DMS53 treated with DMSO at 0.1 percent for 48 hours (cell line): Measurements from ENCODE around the gene ALOX15B.

Source experiments
- DNase-seq: peaks from one replicate; lab custom pipeline; 2025; ENCODE audit not compliant: unreplicated experiment; lab: John Stamatoyannopoulos, UW

Gene ALOX15B

DNA sequence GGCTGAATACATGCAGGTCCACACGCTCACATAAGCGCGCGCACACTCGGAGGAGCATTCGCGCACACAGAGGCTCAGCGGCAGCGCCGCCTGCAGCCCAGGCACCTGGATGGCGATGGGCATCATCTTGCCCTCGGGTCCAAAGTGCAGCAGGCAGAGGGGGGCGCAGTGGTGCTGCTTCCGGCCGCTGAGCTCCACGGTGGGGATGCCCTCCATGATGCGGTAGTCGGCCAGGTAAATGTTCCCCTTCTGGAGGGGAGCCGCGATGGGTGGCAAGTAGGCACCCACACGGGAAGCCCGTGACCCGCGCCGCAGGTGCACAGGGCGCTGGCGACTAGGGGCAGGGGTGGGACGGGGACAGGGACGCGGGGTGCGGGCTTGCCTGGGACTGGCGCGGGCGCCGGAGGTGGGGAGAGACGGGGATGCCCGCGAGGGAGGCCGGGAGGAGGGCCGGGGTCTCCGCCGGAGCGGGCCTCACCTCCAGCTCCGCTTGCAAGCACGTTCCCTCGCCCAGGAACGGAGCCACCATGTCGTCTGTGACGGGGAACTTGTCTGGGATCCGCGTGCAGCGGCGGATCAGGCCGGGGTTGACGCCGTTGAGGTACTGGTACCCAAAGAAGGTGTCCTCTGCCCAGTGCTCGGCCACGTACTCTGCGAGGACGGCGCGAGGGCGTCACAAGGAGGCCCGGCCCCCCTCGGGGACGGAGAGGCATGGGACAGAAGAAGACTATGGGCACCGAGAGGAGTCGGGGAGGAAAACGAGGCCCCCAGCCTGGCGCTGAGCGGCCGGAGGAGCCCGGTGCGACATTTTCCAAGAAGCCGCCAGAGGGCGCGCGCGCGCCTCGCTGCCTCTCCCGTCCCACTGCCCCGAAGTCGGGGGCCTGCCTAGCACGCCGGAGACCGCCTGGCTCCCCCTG, 40.7 kb downstream of the ALOX15B start:
- peak; percentile 90 for DNase-seq

DNA sequence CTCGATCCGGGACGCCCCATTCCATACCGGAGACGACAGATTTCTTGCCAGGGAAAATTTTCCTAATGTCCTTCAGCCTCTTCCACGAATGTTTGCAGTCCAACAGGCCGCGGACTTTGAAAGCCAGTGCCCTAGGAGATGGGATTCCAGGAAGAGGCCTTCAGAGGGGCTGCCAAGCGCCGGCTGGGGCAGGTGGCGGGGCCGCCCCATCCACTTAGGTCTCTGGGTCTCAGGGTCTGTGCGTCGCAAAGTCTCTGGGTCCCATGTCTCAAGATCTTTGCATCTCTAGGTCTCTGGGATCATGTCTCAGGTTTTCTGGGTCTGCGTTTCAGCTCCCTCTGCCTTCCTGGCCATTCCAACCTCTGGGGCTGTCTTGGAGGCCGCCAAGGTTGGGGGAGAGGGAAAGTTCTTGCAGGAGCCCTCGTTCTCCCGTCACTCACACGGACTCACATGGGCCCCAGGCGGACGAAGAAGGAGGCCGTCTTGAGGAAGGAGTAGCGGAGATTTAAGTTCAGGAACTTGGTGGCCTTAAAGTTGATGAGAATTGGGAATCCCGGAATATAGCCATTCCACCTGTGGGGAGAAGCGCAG, 41.4 kb downstream of the ALOX15B start:
- DNase-seq = no peak

DNA sequence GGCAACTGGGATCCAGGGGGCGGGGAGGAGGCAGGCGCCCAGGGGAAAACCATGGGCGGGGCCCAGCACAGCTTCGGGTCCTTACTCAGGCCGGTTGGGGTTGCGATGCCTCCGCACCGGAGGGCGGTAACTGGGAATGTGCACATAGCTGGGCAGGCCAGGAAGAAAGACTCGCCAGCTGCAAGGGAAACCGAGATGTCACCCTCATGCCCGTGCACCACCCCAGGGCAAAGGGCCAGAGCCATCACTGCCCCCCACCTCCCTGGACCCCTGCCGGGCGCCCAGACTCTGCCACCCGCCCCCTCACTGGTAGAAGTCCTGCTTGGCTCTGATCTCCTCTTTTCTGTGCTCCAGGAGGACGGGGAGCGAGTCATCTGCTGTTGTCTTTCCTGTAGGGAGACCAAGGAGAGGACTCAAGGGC, 42.0 kb downstream of the ALOX15B start:
- no peak for DNase-seq

DNA sequence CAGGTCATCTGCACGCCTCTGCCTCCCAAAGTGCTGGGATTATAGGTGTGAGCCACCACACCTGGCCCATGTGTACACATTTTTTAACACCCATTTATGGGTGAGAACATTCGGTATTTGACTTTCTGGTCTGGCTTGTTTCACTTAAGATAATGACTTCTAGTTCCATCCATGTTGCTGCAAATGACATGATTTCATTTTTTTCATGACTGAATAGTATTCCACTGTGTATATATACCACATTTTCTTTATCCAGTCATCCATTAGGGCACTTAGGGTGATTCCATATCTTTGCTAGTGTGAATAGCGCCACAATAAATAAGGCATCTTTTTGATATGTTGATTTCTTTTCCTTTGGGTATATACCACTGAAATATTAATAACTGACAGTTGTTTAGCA, 43.0 kb downstream of the ALOX15B start:
- no peak for DNase-seq

DNA sequence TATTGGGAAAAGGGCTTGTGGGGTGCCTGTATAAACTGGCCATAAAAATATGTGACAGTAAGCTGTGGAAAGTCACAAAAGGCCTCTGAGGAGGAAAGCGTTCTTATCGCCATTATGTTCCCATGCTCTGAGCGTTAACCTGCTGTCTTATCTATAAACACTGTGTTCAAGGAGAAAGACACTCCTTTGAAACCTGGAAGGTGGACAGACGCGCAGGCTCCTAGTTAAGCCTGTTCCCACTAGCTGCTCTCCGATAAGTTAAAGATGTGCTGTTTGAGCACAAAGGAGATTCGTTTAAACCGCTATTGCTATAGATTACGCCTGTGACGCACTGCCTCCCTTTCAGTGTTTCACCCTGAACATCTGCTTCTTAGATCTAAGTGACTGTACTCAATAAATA, 43.4 kb downstream of the ALOX15B start:
- DNase-seq = no peak

DNA sequence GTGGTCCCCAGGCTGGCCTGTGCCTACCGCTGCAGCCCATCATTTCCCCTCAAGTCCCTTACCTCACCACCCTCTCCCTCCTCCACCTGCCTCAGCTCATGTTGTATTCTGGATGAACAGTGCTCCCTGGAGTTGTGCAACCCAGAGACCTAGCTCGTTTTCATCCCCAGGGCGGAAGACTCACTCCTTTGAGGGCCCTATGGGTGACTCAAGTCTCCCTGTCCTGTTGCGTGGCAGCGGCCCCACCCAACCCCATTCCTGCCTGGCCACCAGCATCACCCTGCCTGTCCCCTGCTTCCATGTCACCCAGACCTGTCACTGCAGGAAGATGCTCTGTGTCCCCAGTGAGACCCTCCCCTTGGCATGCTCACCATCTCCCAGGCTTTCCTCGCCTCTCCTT, 45.4 kb downstream of the ALOX15B start:
- DNase-seq = no peak

DNA sequence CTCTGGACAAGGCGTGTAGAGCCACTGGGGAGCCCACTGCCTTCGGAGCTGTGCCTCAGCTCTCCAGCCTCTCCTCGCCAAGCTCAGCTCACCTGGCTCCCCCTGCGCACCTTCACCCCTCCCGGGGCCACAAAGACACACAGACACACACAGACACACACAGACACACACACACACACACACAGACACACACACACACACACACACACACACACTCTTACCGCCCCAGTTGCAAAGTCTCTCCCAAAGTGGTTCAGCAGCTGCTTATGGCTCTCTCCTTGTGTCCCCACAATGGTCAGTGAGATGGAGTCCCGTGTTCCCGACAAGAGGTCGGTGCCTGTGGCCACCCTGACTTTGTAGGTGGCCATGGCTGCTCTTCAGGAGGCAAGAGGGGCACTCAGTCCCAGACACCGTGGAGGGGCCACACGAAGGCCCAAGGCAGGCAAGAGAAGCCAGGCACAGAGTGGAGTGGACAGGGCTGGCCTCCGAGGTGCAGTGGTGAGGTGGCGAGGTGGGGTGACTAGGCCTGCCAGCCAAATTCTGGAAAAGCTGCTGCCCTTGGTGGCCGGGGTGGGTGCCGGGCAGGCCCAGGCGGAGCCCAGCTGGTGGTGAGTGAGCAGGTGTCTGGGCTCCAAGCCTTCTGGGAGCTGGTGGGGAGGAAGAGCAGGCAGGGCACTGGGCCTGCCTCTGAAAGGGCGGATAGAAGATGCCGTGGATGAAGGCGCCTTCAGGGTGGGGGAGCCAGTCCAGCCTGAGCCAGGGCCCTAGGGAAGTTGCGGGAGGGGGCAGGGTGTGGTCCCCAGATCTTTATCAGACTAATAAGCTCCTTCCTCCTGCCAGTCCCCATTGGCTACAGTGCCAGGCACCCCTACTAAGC, 48.5 kb downstream of the ALOX15B start, which contains the start of gene ALOX12B:
Gene ALOX12B, minus strand, starts transcription at position 642 of the 877 bp plus-strand sequence. Its CDS starts 274 bp downstream, at position 368.
- DNase-seq = no peak

DNA sequence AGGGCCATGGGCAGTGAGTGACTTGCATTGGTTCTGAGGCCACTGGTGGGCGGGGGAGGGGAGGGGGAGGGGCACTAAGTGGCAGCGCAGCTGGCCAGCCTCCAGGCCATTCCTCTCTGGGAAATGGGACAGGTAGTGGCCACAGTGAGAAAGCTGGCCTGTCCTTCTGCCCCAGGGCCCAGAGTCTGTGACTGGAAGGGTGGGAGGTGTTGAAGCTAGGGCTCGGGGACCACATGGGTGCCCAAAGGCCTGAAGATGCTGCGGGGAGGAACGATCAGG, 49.0 kb downstream of the ALOX15B start:
- no peak for DNase-seq

DNA sequence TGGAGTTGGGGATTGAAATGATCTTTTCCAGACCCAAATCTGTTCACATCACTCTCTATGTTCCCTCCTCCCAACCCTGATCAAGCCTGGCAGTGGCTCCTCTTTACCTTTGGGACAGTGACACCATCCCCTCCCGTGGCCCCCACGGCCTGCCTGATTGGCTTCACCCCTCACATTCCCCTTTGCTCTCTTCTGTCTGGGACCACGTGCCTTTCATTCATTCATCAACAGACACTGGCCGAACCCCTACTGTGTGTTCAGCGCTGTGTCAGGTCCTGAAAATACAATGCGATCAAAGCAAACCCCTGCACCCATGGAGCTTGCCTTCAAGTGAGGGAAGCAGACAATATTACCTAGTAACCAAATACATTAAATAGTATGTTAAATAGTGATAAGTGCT, 50.9 kb downstream of the ALOX15B start:
- DNase-seq = no peak

DNA sequence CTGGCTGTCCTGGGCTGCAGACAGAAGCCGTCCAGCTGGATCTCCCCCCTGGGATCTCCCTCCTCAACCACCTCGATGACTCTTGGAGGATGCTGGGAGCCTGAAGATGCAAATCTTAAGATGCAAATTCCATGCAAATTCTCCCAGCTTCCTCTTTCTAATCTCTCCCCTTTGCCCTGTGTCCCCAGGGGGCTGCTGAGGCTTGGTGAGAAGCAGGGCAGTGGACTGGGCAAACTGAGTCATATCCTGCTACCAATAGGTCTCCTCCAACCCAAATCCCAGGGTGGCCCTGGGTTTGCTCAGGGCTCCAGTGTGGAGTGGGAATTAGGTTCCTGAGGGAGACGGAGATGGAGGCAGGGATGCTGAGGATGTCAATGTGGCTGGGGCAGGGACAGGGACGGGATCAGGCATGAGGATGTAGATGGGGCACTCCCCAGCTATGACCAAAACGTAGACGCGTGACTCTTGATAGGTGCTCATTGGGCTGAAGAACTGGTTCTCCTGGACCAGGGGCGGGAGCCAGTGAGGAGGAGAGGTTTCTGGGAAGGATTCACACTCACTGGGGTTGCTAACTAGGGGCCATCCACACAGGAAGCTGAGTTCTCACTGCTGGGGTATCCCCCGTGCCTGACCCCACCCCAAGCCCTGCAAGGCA, 52.3 kb downstream of the ALOX15B start:
- no peak for DNase-seq

DNA sequence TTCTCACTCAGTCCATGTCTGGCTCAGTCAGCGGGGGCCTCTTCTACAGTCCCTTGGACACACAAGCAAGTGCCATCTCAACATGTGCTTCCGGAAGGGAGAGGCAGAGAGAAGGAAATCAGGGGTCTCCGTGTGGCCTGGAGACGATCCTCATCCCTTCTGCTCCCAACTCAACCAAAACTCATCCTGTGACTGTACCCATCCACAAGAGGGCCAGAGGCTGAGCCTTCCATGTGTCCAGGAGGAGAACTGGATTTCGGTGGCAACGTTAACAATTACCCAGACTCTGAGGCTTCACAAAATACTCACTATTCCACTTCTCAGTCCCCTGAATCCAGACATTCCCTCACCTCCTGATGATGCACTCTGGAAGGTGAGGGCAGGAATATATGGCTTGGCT, 56.5 kb downstream of the ALOX15B start:
- DNase-seq = no peak

DNA sequence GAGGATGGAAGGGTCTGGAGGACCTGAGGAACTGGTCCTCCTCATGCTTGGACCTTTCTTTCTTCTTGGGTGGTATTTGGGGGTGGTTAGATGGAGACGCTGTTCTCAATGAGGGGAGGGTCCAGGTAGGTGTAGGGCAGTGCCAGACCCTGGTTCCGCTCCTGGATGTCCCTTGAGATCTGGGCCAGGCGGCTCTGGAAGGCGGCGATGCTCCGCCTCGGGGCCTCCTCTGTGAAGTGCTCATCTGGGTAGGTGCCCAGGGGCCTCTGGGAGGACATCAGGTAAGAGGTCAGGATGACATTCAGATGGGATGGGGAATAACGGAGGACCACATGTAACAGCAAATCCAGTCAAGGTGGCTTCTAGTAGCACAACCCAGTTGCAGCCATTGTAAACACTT, 57.7 kb downstream of the ALOX15B start:
- no peak for DNase-seq
